HG03439 (cell line): Measurements from ENCODE around the gene PLCB1.

ENCODE experiments used
- ATAC-seq: cut with Tn5 transposase; IDR thresholded peaks from one replicate; pipeline ENCODE4 v1.9.1; 2021; ENCODE audit warnings: mild to moderate bottlenecking, moderate library complexity; ENCODE audit not compliant: unreplicated experiment

The PLCB1 gene

DNA sequence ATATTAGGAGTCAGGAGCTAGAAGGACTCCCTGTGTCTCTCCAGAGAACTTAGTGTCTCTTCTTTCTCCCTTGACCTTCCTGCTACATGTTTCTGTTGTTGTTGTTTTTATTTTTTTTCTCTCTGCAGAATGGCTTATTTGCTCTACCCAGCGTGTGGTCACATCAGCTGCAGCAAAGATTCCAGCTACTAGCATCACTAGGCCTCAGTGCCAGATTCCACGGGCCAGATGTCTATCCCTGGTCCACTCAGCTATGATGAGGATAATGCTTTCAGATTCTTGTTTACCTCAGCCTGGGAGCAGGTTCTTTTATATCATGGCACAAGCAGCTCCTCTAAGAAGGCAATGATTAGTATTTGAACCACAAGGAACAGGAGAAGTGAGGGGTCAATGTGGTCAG is 110.0 kb downstream of the PLCB1 start:
- ATAC-seq: no peak

- ATAC-seq: no peak
These were observed 111.0 kb downstream of the PLCB1 start for GRCh38 chr20:8242827-8243724.

DNA sequence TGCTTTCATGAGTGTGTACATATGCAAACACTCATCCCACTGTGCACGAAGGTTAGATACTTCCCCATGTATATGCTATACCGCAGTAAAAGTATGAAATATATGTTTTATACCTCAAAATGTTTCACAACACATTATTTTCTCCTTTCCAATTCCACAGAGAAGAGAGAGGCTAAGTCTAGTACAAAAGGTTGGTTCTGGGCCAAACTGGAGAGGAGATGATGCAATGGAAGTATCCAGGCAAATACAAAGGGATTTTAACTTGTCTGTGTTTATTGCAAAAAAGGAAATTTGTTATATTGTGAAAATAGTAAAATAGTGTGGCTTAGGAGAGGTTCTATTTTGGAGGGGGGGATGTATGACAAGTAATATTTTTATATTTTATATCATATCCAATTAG is 112.6 kb downstream of the PLCB1 start:
- ATAC-seq: no peak

GRCh38 chr20:8246153-8246552 is 114.1 kb downstream of the PLCB1 start:
- ATAC-seq: no peak

GRCh38 chr20:8246716-8247115 is 114.7 kb downstream of the PLCB1 start:
- no peak for ATAC-seq

DNA sequence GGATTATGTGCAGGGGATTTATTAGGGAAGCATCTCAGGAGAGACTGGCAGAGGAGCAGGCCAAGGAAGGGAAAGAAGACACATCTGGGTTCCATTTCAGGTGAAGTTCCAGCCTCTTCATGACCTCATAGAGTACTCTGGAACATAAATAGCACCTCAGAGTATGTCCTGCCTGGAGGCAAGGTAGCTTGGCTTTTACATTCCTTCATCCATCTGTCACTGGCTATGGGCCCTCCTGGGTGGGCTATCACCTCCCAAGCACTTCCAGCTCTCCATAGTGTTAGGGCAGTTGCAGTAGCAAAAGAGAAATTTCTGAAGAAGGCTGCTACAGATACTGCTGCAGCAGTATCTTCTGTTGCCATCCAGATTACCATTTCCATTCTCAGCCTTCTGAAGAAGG is 116.0 kb downstream of the PLCB1 start:
- no peak for ATAC-seq

- no peak for ATAC-seq
These were observed 117.6 kb downstream of the PLCB1 start for GRCh38 chr20:8249634-8250033.

GRCh38 chr20:8250539-8251200 is 118.6 kb downstream of the PLCB1 start:
- no peak for ATAC-seq

GRCh38 chr20:8251201-8251575 is 119.1 kb downstream of the PLCB1 start:
- no peak for ATAC-seq

- no peak for ATAC-seq
These were observed 123.0 kb downstream of the PLCB1 start for GRCh38 chr20:8254911-8255582.

GRCh38 chr20:8255945-8256632 is 124.0 kb downstream of the PLCB1 start:
- ATAC-seq: no peak

DNA sequence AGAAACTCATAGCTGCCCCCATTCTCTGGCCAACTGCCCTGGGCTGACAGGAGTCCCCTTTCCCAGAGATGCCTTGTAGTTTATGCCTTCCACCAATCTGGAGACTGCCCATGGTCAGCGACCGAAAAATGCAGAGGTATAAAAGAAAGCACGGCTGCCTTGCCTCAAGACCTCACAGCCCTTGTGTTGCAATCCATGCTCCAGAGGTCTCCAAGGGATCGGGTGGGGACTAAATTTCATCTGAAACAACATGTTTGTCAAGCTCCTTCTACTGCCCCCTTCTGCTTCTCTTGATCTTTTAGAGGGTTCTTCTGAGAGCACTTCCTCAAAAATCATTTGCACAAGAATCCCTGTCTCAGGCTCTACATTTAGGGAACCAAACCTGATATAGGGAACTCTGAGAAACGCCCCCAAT is 128.8 kb downstream of the PLCB1 start:
- no peak for ATAC-seq

GRCh38 chr20:8262721-8263120 is 130.7 kb downstream of the PLCB1 start:
- ATAC-seq: no peak

DNA sequence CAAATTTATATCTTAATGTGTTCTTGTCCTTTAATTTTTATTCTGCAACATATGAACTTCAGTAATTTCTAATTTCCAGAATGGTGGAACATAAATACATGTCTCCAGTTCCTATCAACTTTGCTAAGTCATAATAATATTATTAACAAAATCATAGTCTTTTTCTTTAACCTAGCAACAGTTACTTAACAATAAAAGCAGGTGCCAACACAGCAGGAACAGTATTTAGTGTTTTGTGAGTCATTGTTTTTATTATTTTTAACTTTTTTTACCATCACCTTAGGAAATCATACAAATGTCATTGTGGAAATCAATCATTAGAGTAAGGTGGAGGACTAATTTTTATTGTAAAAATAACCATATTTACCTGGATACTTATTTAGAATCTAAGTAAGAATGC is 133.5 kb downstream of the PLCB1 start:
- ATAC-seq: no peak

DNA sequence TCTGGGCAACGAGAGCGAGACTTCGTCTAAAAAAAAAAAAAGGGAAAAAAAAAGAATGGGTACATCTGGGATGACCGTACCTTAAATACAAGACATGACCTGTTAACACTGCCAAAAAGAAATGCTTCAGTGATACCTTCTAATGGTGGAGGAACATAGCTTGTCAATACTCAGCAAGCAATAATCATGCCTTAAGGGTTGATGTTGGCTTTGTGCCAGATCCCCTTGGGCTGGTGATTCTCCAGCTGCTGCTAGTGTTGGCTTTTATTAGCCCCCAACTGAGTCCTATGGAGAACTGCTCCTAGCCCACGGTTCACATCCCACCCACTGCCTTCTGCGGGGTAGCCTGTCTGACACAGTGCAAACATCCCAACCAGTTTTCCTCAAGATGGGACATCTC is 134.9 kb downstream of the PLCB1 start:
- ATAC-seq: no peak

DNA sequence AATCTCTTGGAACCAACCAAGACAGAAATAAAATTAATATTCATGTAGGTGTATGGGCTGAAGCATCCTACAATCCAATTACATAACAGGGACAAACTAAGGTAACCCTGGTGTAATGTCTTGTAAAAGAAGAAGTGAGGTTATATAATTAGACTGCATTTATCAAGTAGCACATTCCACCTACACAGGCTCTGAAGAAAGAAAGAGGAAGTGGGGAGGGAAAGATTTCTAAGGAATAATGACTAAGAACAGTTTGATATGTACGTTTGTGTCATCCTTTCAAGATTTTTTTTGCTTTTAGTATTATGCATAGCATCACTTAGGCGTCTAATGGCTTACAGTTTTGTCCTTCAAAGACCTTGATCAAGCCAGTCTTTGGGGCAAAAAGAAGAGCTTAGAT is 139.7 kb downstream of the PLCB1 start:
- no peak for ATAC-seq

GRCh38 chr20:8272766-8273165 is 140.7 kb downstream of the PLCB1 start:
- no peak for ATAC-seq

- no peak for ATAC-seq
These were observed 152.8 kb downstream of the PLCB1 start for GRCh38 chr20:8284902-8285301.

DNA sequence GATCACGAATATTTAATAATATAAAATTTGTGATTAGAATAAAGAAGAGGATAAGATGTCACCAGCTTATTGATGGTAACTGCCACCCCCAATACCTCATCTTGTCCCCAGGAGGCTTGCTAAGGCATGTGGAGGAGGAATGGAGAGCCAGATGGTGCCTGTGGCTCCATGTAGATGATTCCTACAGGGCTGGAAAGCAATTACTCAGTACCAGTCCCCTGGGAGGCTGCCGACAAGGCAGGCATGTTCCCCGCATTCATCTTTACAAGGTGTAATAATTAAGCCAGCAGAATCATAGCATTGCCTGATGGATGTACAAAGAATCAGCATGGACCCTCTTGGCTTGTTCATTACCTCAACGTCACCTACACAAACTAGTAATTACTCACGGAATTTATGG is 155.3 kb downstream of the PLCB1 start:
- ATAC-seq: no peak

GRCh38 chr20:8291200-8291599 is 159.1 kb downstream of the PLCB1 start:
- ATAC-seq: no peak

DNA sequence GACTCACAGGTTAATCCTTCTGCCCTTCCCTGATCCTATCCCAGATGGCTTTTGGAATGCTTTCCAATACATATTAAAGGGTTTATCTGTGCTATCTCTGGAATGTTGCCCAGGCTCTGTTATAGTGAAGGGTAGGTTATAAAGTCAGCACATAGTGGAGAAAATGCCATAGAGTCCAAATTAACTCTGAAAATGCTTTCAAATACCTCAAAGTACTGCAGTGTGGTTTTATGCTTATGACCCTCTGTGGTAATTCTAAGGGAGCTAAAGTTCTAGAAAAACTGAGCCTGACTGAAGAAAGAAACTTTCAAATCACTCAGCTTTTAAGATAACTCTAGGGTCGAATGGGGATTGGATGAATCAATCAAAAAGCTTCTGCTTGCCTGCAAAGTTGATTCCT is 159.8 kb downstream of the PLCB1 start:
- ATAC-seq: no peak
